Cardiac fibroblast (primary cell): ENCODE data around the gene SELENOW.

Experiments
- DNase-seq, 2 donors: peaks; one replicate each; pipeline versions ENCODE4 v3.0.0 to v3.0.0-alpha.2; 2010; ENCODE audit warnings: low read depth in 2 of 2
- H3K4me3 ChIP-seq, 2 donors: replicated peaks in 1 of 2; 1 replicate in 1 of 2; 2 replicates in 1 of 2; pipeline ENCODE4 v1.5.1; 2011; ENCODE audit warnings: low read depth in 2 of 2, low read length in 2 of 2, mild to moderate bottlenecking in 2 of 2, moderate library complexity in 1 of 2
- TF ChIP-seq, protein P1 (sequence below): IDR thresholded peaks from one replicate; pipeline ENCODE4 v1.5.1; 2011; ENCODE audit warnings: low read depth, mild to moderate bottlenecking, low read length, inconsistent platforms

SELENOW gene

DNA sequence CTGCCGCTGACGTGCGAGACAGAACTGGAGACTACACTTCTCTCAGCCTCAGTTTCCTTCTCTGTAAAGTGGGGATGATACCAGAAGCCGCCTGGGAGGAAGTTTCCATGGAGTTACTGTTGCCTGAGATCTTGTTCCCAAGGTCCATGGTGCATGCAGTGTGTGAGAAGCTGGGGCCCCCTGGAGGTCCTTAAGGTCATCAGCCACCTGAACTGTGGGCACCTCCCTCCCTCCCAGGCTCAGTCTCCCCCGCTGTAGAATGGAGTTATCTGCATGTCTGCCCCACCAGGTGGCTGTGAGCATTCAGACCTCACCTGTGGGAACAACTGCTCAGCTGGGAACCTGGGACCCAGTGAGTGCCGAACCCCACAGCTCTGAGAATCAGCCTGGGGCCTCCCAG is 45.9 kb downstream of the SELENOW start:
- DNase-seq: no peak
- TF ChIP-seq, protein P1, sequence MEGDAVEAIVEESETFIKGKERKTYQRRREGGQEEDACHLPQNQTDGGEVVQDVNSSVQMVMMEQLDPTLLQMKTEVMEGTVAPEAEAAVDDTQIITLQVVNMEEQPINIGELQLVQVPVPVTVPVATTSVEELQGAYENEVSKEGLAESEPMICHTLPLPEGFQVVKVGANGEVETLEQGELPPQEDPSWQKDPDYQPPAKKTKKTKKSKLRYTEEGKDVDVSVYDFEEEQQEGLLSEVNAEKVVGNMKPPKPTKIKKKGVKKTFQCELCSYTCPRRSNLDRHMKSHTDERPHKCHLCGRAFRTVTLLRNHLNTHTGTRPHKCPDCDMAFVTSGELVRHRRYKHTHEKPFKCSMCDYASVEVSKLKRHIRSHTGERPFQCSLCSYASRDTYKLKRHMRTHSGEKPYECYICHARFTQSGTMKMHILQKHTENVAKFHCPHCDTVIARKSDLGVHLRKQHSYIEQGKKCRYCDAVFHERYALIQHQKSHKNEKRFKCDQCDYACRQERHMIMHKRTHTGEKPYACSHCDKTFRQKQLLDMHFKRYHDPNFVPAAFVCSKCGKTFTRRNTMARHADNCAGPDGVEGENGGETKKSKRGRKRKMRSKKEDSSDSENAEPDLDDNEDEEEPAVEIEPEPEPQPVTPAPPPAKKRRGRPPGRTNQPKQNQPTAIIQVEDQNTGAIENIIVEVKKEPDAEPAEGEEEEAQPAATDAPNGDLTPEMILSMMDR: no peak
- no peak overlapping the region for H3K4me3 ChIP-seq

DNA sequence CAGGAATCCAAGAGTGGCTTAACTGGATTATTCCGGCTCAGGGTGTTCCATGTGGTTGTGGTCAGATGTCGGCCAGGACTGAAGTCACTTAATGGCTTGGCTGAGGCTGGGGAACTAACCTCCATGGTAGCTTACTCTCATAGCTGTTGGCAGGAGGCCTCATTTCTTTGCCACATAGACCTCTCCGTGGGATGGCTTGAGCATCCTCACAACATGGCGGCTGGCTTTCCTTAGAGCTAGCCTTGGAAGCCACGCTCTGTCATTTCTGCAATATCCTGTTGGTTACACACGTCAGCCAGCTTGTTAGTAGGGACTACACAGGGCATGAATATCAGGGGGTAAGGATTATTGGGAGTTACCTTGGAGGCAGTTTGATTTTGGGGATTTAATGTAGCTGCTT is 48.3 kb downstream of the SELENOW start:
- TF ChIP-seq, protein P1: no peak
- no peak overlapping the region for H3K4me3 ChIP-seq
- DNase-seq: no peak

DNA sequence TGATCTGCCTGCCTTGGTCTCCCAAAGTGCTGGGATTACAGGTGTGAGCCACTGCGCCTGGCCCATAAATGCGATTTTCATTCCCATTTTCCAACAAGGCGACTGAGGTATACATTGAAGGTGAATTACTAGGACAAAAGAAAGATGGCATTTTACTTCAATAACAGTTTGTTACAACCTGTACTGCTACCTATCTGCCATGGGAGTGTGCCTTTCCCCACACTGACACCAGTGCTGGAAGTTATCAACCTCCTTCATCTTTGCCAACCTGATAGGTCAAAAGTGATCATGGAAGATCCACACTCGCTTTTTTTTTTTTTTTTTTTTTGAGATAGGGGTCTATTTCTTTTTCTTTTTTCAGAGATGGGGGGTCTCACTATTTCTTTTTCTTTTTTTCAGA is 54.2 kb downstream of the SELENOW start:
- TF ChIP-seq, protein P1: no peak
- DNase-seq: no peak
- H3K4me3 ChIP-seq: no peak overlapping the region
